Measurements from ENCODE around the gene BTBD19.
"Not testable (repeated sequence)": the region's sequence is repeated elsewhere in the genome, so short reads cannot be mapped to it uniquely, and the experiment has no call there.

BTBD19 gene

GRCh38 chr1:44808938-44809917, 905 bp downstream of the BTBD19 start:
- no peak for DNase-seq (ENCODE audit: low read depth)

DNA sequence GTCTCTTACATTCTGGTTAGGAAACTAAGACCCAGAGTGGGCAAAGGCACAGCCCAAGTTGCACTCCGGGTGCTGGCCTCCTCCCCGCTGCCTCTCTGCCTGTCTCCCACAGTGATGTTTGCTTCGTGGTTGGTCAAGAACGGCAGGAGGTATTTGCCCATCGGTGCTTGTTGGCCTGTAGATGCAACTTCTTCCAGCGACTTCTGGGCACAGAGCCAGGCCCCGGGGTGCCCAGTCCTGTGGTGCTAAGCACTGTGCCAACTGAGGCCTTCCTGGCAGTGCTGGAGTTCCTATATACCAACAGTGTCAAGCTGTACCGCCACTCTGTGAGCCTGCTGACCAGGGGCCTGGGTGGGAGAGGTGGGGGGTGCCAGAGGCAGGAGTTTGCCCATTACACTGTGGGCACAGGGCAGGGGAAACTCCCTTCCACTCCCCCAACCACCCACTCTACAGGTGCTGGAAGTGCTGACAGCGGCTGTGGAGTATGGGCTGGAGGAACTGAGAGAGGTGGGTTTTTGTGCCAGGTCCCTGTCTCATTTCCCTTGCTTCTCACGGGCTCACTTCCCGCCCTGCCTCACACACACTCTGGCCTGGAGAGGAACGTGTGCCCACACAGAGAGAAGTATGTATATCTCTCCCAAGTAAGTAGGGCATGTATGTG, 1.9 kb downstream of the BTBD19 start:
- no peak for DNase-seq (ENCODE audit: low read depth)

- not testable (repeated sequence) for DNase-seq (ENCODE audit: low read depth)
These were observed 2.4 kb downstream of the BTBD19 start for GRCh38 chr1:44810762-44811105.

- DNase-seq (ENCODE audit: low read depth), result no peak
These were observed 2.9 kb downstream of the BTBD19 start for GRCh38 chr1:44811234-44811633.

DNA sequence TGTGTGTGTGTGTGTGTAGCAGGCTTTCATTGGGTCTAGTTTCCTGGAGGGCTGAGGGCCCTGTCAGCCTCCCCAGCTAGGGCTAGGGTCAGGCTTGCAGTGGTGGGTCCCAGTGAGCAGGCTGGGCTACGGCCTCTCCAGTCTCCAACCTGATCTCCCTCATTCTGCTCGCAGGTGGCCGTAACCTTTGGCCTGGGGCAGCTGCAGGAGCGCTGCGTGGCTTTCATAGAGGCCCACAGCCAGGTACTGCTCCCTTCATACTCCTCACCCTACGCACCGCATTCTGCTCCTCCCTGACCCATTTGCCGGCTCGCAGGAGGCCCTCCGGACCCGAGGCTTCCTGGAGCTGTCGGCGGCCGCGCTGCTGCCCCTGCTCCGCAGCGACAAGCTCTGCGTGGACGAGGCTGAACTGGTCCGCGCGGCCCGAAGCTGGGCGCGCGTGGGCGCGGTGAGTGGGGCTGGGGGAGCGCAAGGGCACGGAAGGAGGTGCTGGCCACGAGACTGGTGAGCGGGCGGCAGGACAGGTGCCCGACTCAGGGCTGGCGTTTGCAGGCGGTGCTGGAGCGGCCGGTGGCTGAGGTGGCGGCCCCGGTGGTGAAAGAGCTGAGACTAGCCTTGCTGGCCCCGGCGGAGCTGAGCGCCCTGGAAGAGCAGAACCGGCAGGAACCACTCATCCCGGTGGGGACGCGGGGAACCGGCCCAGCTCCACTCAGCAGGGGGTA, 4.7 kb downstream of the BTBD19 start:
- DNase-seq (ENCODE audit: low read depth), result no peak

GRCh38 chr1:44815926-44816325, 7.6 kb downstream of the BTBD19 start:
- not testable (repeated sequence) for DNase-seq (ENCODE audit: low read depth)

DNA sequence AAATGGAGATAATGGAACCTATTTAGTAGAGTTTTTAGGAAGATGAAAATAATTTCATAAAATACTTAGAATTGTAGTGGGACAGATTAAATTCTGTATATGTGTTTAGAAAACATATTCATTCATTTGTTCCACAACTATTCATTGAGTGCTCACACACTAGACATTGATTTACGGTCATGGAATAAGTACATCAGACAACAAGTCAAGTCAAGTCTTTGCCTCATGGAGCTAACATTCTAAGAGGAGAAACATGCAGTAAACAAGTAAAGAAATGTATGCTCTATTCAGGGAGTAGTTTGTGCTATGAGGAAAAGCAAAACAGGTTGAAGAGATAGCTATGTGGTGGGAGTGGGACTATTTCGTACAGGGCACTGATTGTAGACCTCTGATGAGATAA, 9.0 kb downstream of the BTBD19 start:
- DNase-seq (ENCODE audit: low read depth), result no peak

GRCh38 chr1:44817771-44818495, 9.6 kb downstream of the BTBD19 start:
- no peak for DNase-seq (ENCODE audit: low read depth)

DNA sequence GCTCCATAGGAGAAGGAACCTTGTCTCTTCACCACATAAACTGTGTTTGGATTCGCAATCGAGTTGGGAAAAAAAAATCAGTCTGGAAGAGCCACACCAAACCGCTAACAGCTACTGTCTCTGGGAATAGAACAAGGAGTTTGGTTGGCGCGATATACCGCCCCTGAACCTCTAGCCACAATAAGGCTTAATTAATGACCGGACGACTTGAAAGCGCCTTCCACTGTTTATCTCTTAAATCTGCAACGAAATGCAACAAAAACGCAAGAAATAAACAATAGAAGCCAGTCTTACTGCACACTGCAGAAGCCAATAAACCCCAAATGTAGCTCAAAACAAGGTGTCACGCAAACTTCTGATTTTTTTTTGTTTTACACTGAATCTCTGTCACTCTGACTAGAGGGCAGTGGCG, 10.9 kb downstream of the BTBD19 start:
- no peak for DNase-seq (ENCODE audit: low read depth)

DNA sequence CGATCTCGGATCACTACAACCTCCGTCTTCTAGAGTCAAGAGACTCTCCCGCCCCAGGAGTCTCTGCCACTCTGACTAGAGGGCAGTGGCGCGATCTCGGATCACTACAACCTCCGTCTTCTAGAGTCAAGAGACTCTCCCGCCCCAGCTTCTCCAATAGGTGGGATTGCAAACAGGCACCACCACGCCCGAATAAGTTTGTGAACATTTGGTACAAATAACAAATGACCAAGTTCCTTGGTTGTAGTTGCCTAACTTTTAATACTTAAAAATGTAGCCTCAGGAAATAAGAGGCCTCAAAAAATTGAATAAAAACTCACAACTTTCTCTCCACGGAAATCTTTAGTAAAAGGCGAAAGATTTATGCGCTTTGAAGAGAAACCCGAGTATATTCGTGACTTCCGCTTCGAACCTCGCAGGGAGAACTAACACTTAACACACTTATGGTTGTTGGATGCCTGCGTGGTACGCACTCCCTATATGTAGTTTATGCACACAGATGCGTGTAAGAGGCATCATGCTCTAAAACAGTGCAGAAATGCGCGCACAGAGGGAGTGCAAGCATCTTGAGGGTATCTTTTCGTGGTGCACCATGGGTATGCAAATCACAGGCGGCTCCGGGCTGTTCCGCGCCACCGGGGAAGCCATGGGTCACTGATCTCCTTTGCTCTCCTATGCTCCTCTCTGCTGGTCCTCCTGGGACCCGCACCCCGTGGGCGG, 11.4 kb downstream of the BTBD19 start:
- DNase-seq (ENCODE audit: low read depth), result peak; percentile 83

GRCh38 chr1:44820328-44821239, 12.3 kb downstream of the BTBD19 start:
- DNase-seq (ENCODE audit: low read depth), result no peak

GRCh38 chr1:44821240-44821715, 13.0 kb downstream of the BTBD19 start:
- no peak for DNase-seq (ENCODE audit: low read depth)

GRCh38 chr1:44822131-44822701, 13.9 kb downstream of the BTBD19 start:
- DNase-seq (ENCODE audit: low read depth), result no peak

- DNase-seq (ENCODE audit: low read depth), result no peak
These were observed 14.7 kb downstream of the BTBD19 start for GRCh38 chr1:44822981-44823451.

DNA sequence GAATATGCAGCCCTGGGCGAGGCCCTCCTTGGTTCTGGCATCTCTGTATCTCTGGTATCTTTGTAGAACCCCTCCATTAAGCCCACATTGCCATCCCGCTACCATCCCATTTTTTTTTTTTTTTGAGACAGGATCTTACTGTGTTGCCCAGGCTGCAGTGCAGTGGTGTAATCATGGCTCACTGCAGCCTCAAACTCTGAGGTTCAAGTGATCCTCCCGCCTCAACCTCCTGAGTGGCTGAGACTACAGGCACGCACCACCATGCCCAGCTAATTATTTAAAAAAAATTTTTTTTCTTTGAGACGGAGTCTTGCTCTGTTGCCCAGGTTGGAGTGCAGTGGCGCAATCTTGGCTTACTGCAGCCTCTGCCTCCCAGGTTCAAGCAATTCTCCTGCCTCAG, 16.1 kb downstream of the BTBD19 start:
- DNase-seq (ENCODE audit: low read depth), result not testable (repeated sequence)

- DNase-seq (ENCODE audit: low read depth), result no peak
These were observed 18.3 kb downstream of the BTBD19 start for GRCh38 chr1:44826375-44827196.

- no peak for DNase-seq (ENCODE audit: low read depth)
These were observed 19.1 kb downstream of the BTBD19 start for GRCh38 chr1:44827197-44828002.
